HG03432 (cell line): ENCODE data around the gene WDR48.

Source experiments
- ATAC-seq: cut with Tn5 transposase; IDR thresholded peaks from one replicate; pipeline ENCODE4 v1.9.1; 2021; ENCODE audit warnings: mild to moderate bottlenecking, moderate library complexity; ENCODE audit not compliant: unreplicated experiment

WDR48 gene

DNA sequence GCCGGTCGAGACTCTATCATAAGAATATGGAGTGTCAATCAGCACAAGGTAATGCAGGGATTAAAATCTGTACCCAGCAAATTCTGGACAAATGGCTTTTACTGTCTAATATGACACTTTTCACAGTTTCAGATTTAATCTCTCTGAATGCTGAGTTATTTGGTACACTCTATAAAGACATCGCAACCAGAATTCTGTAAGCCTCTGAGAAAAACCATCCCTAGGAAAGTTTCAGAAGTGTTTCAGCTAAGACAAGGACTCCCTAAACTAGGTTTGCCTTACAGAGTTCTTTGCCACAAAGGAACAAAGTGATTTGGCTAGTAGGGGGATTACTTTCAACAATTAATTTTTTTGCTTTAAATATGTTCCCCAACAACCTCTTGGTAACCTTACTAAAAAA, 11.3 kb downstream of the WDR48 start:
- no peak for ATAC-seq

DNA sequence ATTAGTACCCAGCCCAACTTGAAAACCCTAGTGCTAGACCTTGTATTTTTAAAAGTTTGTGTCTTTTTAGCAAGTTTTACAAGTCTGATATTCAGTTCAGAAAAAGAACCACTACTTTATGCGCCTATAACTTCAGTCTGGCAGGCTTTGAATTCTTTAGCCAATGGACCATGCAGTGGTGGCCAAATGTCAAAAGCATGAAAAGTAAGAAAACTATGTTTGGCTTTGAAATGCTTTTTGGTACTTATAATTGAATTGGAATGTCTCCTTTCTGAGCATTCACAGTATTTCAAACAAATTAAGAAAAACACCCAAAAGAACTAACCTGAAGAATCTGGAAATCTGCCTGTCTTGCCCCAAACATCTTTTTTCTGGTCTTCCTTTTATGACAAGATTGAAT, 12.8 kb downstream of the WDR48 start:
- ATAC-seq = no peak

DNA sequence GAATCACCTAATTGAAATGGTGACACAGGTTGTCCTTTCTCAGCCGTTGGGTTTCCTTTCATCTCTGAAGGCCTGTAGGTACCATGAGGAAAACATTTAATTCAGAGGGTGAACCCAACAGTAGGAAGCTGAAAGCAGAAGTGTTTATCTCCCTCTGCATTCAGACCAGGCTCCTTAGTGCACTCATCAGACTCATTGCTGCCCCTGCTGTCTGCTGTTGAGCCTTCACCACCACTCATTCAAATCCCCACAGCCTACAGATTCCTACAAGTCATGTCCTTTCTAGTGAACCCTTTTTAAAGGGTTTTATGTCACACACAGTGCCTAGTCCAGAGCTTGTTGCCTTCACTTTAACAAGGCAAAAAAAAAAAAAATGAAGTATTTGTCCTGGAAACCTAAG, 13.4 kb downstream of the WDR48 start:
- peak; percentile 98 for ATAC-seq

DNA sequence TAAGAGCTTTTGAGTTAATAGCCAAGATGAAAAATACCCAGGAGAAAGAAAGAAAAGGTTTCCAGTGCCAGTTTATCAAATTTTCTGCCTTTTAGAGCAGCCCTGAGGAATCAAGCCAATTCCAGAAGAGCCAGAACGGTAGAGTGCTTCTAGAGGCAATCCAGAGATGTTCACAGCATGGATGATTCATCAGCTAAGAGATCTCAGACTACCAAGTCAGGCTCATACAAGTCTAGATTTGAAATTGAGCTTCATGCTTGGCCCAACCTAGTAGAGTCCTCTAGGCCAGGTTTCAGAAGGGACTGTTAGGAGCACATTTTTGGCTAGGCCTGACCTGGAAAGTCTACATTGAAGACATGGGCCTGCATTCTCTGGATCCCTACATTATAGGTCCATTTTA, 15.5 kb downstream of the WDR48 start:
- ATAC-seq = no peak

GRCh38 chr3:39068556-39068955, 16.7 kb downstream of the WDR48 start:
- ATAC-seq = no peak

DNA sequence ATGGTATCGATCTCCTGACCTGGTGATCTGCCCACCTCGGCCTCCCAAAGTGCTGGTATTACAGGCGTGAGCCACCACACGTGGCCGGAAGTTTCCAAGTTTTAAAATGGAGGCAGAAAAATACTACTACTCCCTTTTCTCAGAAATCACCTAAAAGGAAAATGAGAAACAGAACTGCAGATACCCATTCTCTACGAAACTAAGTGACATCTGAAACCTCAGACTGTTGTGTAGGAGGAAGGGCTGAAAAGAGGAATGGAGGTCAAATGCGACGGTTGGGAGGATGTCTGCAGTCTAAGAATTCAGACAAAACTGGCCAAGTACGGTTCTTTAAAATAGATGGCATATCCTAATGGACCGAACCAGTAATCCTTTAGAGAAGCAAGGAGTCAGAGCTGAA, 24.1 kb downstream of the WDR48 start:
- ATAC-seq = no peak

DNA sequence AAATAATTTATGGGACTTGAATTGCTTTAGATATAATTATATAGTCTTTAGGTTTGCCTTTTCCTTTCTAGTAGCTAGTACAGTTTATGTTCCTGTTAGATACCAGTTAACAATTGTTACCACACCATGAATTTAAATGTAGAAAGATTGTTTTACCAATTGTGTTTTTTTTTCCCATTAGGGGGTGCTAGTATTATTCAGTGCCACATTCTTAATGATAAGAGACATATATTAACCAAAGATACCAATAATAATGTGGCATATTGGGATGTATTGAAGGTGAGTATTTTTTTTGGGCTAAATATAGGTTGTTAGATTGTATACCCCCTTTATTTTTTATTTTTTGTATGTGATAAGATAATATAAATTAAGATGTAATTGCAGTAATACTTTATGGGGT, 27.7 kb downstream of the WDR48 start:
- no peak for ATAC-seq

- ATAC-seq = no peak
Measured at GRCh38 chr3:39080026-39080425, 28.2 kb downstream of the WDR48 start.

DNA sequence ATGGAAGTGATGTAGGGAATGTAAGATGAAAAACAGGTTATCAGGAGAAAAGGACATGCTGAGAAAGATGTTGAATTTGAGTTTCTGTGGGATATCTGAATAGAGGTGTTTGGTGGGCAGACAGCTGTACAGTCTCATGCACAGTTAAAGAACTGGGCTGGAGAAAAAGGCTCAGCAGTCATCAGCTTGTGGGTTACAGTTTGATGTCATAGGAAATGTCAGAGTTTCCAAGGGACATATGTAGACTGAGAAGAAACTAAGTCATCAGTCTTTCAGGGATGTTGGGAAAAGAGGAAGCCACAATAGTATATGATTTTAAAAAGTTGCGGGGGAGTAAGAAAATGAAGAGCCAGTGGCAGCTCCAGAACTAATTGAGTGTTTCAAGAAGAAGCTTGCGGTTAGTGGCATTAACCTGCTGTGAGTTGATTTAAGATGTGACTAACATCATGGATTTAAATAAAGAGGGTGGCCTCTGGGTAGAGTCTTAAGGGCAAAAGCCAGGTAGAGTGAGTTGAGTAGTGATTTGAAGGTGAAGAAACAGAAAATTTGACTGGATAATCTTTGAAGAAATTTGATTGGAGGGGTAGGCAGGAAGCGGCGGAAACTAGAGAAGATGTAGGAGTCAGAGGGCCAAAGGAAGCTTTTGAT, 31.0 kb downstream of the WDR48 start:
- ATAC-seq = no peak

DNA sequence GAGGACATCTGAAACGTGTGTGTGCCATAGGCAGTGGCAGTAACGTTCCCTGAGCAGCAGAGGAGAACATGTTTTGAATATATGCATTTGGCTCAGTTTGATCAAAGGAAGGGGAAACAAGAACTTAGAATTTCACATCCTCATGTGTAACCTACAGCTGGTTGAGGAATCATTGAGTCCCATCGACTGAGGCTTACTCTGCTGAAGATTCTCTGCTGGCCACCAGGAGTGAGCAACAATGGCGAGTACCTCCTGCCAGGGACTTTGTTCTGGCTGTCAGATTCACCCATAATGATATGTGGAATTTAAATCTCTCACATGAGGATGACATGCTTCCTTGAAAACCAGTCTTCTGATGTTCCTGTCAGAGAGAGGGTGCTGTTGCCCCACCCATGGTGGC, 34.3 kb downstream of the WDR48 start:
- ATAC-seq = peak; percentile 44

DNA sequence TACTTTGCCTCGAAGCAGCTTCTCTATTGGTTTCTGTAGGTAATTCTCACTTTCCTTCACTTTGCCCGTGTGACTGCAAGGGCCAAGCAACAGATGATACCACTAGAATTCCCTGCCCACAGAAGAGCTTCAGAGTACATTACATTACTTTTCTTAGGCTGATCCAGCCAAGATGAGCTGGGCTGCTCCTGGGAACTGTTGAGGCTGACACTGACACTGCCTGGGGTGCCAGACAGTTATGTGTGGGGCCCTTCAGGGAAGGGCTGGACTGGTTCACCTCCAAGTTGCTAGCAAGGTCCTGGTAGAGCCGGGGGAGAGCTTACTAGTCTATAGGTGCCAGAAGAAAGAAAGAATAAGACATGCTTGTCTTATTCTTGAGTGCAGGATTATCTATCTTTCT, 36.6 kb downstream of the WDR48 start:
- no peak for ATAC-seq

- ATAC-seq = no peak
Measured at GRCh38 chr3:39088889-39089288, 37.1 kb downstream of the WDR48 start.

DNA sequence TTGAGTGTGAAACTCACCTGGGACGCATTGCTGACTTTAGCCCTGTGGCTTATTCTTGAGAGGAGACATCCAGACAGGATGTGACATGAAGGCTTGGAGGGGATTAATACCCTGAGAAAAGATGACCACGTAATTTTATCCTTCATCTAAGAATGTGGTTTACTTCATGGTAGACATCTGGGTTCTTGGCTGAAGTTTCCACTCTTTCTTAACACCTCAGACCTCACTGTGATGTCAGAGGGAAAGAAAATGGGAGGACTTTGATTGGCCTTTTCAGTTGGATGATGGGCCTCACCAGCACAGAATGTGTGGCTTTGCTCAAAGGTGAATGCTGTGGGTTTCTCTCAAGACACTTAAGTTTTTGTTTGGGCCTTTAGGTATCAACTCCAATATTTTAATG, 39.1 kb downstream of the WDR48 start:
- no peak for ATAC-seq

- ATAC-seq = no peak
Measured at GRCh38 chr3:39094851-39095677, 43.2 kb downstream of the WDR48 start.

GRCh38 chr3:39095778-39096177, 44.0 kb downstream of the WDR48 start:
- no peak for ATAC-seq

GRCh38 chr3:39096775-39097174, 45.0 kb downstream of the WDR48 start:
- ATAC-seq = no peak

GRCh38 chr3:39097716-39098472, 46.1 kb downstream of the WDR48 start:
- ATAC-seq = no peak

DNA sequence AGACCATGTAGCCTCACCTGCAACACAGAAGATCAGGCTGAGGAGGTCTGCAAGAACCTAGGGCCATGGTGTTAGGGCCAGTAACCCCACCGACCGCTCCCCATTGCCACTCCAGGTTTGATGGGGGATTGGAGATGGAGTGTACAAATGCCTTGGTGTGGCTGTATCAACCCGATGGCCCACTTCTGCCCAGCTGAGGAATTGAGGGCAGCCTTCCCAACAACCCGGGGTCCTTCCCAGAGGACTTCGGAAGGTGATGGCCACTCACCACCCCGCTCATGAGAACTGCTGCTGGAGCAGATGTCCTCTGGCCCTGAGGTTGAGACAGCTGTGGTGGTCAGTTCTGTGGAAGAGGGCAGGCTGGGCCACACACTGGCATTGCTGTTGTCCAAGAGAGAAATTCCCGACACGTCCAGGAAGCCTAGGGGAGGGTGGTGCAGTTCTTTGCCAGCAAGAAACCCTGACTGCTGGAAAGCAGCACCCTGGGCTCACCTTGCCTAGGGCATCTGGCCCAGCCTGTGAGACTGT, 46.7 kb downstream of the WDR48 start:
- no peak for ATAC-seq

DNA sequence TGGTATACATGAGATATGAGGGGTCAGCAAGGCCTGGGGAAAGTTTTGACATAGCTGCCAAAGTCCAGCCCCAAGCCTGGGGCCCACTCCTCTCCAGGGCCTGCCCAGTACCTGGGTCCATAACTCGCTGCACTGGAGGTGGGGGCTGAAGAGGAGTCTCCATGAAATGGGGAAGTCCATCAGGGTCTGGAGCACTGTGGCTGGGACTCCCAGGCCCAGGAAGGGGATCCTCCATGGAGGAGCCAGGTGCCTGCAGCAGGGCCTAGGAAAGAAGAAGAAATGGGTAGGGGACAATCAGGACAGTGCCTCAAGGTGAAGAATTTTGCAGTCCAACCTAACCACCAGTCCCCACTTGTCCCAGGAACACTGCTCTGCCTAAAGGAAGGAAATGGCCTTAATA, 47.4 kb downstream of the WDR48 start:
- ATAC-seq = no peak

- no peak for ATAC-seq
Measured at GRCh38 chr3:39099738-39100499, 48.1 kb downstream of the WDR48 start.

DNA sequence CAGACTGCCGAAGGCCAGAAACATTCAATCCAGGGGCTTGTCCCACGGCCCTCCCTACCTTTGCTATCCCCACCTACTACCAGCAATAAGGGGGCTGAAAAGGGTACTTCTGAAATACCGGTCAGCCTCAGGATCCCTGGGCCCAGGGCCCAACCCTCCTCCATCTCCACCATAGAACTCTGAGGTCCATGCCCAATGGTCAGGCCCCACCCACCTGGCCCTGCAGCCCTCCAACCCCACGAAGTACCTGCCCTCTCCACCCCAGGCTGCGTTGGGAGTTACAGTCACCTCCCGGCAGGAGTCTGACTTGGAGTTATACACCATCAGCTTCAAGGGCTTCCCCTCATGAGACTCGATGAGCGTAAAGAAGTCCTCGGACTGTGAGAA, 48.7 kb downstream of the WDR48 start:
- ATAC-seq = no peak
